ENCODE results near the gene PCID2. TPM values are rescaled to one million over a fixed set of nuclear protein-coding genes. Genes with fewer than 3 reads are reported as not detected.
A peak's percentile ranks its signal among the peaks of the same experiment; 100 is the strongest.

PCID2 gene
- total and polyA plus RNA-seq, 2 of the 13 experiments (the other 11 are each of a cell fraction or from before 2014, with no cell fraction given), result 65.0 to 111 TPM

DNA sequence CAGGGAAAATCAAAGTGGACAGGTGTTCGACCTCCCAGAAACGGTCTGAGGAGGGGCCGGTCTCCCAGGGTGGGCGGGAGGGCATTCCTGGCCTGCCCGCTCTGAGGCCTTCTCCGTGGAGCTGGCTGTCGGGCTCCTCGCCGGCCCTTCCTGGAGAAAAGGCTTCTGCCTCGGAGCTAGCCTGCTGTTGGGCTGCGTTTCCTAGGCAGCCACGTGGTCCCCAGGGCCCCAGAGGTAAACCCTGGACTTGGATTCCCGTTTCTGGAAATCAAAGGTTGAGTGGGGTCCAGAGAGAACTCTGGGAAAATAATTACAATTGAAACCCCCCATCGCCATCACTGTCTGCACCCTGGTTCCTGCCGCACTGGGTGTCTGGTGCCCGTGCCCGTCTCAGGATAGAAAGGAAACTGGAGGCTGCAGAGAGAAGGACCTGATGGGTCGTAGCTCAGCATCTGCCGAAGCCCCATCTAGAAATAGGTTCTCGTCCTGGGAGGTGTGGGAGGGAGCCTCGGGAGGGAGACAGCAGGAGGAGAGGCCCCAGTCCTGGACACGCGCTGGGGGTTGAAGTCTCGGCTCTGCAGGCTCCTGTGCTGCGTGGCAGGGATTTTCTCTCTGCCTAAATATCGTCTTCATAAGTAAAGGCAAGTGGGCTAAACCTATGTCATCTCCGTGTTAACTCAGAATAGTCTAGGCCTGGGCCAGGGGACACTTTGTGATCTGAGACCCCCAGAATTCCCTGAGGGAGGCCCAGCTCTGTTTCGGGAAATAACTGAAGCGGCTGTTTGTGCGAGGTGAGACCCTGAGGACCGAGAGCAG lies 57.7 kb downstream of the PCID2 start (continued):
- TF ChIP-seq, protein P1, sequence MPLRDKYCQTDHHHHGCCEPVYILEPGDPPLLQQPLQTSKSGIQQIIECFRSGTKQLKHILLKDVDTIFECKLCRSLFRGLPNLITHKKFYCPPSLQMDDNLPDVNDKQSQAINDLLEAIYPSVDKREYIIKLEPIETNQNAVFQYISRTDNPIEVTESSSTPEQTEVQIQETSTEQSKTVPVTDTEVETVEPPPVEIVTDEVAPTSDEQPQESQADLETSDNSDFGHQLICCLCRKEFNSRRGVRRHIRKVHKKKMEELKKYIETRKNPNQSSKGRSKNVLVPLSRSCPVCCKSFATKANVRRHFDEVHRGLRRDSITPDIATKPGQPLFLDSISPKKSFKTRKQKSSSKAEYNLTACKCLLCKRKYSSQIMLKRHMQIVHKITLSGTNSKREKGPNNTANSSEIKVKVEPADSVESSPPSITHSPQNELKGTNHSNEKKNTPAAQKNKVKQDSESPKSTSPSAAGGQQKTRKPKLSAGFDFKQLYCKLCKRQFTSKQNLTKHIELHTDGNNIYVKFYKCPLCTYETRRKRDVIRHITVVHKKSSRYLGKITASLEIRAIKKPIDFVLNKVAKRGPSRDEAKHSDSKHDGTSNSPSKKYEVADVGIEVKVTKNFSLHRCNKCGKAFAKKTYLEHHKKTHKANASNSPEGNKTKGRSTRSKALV (CRISPR knock-in tag; IDR thresholded peaks at IDR 0.05), result 0 out of 2 replicates have a peak, but pooled peaks have one; percentile 18
- TF ChIP-seq ZSCAN12 (CRISPR knock-in tag; IDR thresholded peaks at IDR 0.05), result 0 out of 2 replicates have a peak, but pooled peaks have one; percentile 12
- TF ChIP-seq TSC22D2 (CRISPR knock-in tag; IDR thresholded peaks at IDR 0.05; ENCODE audit: borderline replicate concordance), result no peak
- no peak for TF ChIP-seq ZNF484 (CRISPR knock-in tag; IDR thresholded peaks at IDR 0.05; ENCODE audit: borderline replicate concordance, low read depth)
- TF ChIP-seq, protein P2, sequence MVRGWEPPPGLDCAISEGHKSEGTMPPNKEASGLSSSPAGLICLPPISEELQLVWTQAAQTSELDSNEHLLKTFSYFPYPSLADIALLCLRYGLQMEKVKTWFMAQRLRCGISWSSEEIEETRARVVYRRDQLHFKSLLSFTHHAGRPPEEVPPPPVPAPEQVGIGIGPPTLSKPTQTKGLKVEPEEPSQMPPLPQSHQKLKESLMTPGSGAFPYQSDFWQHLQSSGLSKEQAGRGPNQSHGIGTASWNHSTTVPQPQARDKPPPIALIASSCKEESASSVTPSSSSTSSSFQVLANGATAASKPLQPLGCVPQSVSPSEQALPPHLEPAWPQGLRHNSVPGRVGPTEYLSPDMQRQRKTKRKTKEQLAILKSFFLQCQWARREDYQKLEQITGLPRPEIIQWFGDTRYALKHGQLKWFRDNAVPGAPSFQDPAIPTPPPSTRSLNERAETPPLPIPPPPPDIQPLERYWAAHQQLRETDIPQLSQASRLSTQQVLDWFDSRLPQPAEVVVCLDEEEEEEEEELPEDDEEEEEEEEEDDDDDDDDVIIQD (CRISPR knock-in tag; IDR thresholded peaks at IDR 0.05; ENCODE audit: low read depth), result no peak
- TF ChIP-seq RARG (CRISPR knock-in tag; IDR thresholded peaks at IDR 0.05; ENCODE audit: low read depth), result no peak
- TF ChIP-seq, protein P3, sequence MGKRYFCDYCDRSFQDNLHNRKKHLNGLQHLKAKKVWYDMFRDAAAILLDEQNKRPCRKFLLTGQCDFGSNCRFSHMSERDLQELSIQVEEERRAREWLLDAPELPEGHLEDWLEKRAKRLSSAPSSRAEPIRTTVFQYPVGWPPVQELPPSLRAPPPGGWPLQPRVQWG (CRISPR knock-in tag; IDR thresholded peaks at IDR 0.05; ENCODE audit: borderline replicate concordance, low read depth), result no peak
- TF ChIP-seq PHF8 (CRISPR knock-in tag; IDR thresholded peaks at IDR 0.05), result no peak
- TF ChIP-seq YY1 (IDR thresholded peaks at IDR 0.05; ENCODE audit: insufficient read depth, insufficient replicate concordance, low read depth, low read length), result no peak
- TF ChIP-seq, protein P4, sequence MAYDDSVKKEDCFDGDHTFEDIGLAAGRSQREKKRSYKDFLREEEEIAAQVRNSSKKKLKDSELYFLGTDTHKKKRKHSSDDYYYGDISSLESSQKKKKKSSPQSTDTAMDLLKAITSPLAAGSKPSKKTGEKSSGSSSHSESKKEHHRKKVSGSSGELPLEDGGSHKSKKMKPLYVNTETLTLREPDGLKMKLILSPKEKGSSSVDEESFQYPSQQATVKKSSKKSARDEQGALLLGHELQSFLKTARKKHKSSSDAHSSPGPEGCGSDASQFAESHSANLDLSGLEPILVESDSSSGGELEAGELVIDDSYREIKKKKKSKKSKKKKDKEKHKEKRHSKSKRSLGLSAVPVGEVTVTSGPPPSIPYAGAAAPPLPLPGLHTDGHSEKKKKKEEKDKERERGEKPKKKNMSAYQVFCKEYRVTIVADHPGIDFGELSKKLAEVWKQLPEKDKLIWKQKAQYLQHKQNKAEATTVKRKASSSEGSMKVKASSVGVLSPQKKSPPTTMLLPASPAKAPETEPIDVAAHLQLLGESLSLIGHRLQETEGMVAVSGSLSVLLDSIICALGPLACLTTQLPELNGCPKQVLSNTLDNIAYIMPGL (CRISPR knock-in tag; IDR thresholded peaks at IDR 0.05; ENCODE audit: borderline replicate concordance in 1 of 2, low read depth in 1 of 2), result peak in 1 of 2 experiments; percentile 43; a peak in 2 of 4 replicates
- 0 out of 2 replicates have a peak, but pooled peaks have one; percentile 34 for TF ChIP-seq ZNF430 (CRISPR knock-in tag; IDR thresholded peaks at IDR 0.05)
- TF ChIP-seq PITX1 (CRISPR knock-in tag; IDR thresholded peaks at IDR 0.05), result no peak
- TF ChIP-seq DNMT1 (CRISPR knock-in tag; IDR thresholded peaks at IDR 0.05), result no peak
- no peak for TF ChIP-seq HOXD1 (CRISPR knock-in tag; IDR thresholded peaks at IDR 0.05)
- TF ChIP-seq DMAP1 (CRISPR knock-in tag; IDR thresholded peaks at IDR 0.05), result peak; percentile 49; the same call in 1 of the 2 replicates
- TF ChIP-seq, protein P5, sequence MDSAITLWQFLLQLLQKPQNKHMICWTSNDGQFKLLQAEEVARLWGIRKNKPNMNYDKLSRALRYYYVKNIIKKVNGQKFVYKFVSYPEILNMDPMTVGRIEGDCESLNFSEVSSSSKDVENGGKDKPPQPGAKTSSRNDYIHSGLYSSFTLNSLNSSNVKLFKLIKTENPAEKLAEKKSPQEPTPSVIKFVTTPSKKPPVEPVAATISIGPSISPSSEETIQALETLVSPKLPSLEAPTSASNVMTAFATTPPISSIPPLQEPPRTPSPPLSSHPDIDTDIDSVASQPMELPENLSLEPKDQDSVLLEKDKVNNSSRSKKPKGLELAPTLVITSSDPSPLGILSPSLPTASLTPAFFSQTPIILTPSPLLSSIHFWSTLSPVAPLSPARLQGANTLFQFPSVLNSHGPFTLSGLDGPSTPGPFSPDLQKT (CRISPR knock-in tag; IDR thresholded peaks at IDR 0.05; ENCODE audit: borderline replicate concordance), result no peak
- no peak for TF ChIP-seq SMAD1 (CRISPR knock-in tag; IDR thresholded peaks at IDR 0.05; ENCODE audit: borderline replicate concordance, low read depth)
- TF ChIP-seq, protein P6, sequence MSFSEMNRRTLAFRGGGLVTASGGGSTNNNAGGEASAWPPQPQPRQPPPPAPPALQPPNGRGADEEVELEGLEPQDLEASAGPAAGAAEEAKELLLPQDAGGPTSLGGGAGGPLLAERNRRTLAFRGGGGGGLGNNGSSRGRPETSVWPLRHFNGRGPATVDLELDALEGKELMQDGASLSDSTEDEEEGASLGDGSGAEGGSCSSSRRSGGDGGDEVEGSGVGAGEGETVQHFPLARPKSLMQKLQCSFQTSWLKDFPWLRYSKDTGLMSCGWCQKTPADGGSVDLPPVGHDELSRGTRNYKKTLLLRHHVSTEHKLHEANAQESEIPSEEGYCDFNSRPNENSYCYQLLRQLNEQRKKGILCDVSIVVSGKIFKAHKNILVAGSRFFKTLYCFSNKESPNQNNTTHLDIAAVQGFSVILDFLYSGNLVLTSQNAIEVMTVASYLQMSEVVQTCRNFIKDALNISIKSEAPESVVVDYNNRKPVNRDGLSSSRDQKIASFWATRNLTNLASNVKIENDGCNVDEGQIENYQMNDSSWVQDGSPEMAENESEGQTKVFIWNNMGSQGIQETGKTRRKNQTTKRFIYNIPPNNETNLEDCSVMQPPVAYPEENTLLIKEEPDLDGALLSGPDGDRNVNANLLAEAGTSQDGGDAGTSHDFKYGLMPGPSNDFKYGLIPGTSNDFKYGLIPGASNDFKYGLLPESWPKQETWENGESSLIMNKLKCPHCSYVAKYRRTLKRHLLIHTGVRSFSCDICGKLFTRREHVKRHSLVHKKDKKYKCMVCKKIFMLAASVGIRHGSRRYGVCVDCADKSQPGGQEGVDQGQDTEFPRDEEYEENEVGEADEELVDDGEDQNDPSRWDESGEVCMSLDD (CRISPR knock-in tag; IDR thresholded peaks at IDR 0.05; ENCODE audit: borderline replicate concordance), result peak; percentile 2; the same call in 1 of the 2 replicates

All from HepG2 (cell line).